ENCODE measurements around the gene LVRN. TPM values are rescaled to one million over a fixed set of nuclear protein-coding genes. Genes with fewer than 3 reads are reported as not detected.

Gene LVRN
- total and polyA plus RNA-seq, 2 of the 4 experiments (the other 2 are of a cell fraction): 0.10 to 0.18 TPM

GRCh38 chr5:115936031-115936430, 26.2 kb upstream of the LVRN start:
- DNase-seq (no peak), ATAC-seq (ENCODE audit: low read depth) (no peak)
- H3K9me3 ChIP-seq (ENCODE audit: control insufficient read depth, insufficient read depth, low read length): no peaks in the 10 kb centered on the region
- no peak overlapping the region for H3K56ac ChIP-seq (ENCODE audit: extremely low read depth, insufficient read depth, low read length)
- H3K9me1 ChIP-seq (ENCODE audit: insufficient read depth, low read length): no peaks in the 10 kb centered on the region
- no peak overlapping the region for H3K4me2 ChIP-seq (ENCODE audit: low read depth, low read length)
- H2BK5ac ChIP-seq (ENCODE audit: low read depth, low read length, poor library complexity, severe bottlenecking): no peak overlapping the region
- H2AK9ac ChIP-seq (replicated peaks; ENCODE audit: low read depth, low read length, poor library complexity): no peak overlapping the region
- H3K14ac ChIP-seq (replicated peaks; ENCODE audit: low read depth, low read length): no peak overlapping the region
- no peak overlapping the region for H2AFZ ChIP-seq (replicated peaks; ENCODE audit: low read length, poor library complexity)
- H2BK15ac ChIP-seq (ENCODE audit: low read depth, low read length): no peak overlapping the region
- no peak overlapping the region for H4K8ac ChIP-seq (ENCODE audit: low read depth in 2 of 2, low read length in 2 of 2)
- no TSS peak for BruUV-seq (replicated peaks)
- no peak overlapping the region for H2BK20ac ChIP-seq (ENCODE audit: low read depth, low read length)
- H2BK120ac ChIP-seq (ENCODE audit: low read depth, low read length): no peak overlapping the region
- H3K36me3 ChIP-seq (ENCODE audit: control insufficient read depth, insufficient read depth, low read length): no peaks in the 10 kb centered on the region
- no peak overlapping the region for H3K23ac ChIP-seq (ENCODE audit: low read depth, low read length)
- H3K27ac ChIP-seq (ENCODE audit: insufficient read depth, low read length): no peak overlapping the region
- CTCF ChIA-PET: no interaction called here
- no peaks in the 10 kb centered on the region for H4K20me1 ChIP-seq (ENCODE audit: insufficient read depth, low read length)
- H3K4ac ChIP-seq (ENCODE audit: low read depth, low read length): no peak overlapping the region
- WGBS, 2 experiments (ENCODE audit: extremely low coverage in 2 of 2, insufficient read length in 1 of 2): no CpG with 5 or more reads among the region's 1 CpG
- no peak overlapping the region for H3K9ac ChIP-seq (ENCODE audit: low read depth, low read length)
- H4K91ac ChIP-seq (ENCODE audit: insufficient read depth, low read depth, low read length): no peak overlapping the region
- no peak overlapping the region for H3K18ac ChIP-seq (ENCODE audit: low read depth, low read length)
- H4K5ac ChIP-seq (ENCODE audit: low read depth, low read length): no peak overlapping the region
- POLR2A ChIA-PET (ENCODE audit: unreplicated experiment): no interaction called here
- intact Hi-C loops (cut with micrococcal nuclease): no loop called here
- H3K27me3 ChIP-seq (ENCODE audit: control insufficient read depth, insufficient read depth, low read length): no peaks in the 10 kb centered on the region
- dilution Hi-C loops (cut with HindIII; ENCODE audit: low sequenced_read_pairs, unreplicated experiment): no loop called here
- no peaks in the 10 kb centered on the region for H3K79me1 ChIP-seq (ENCODE audit: low read depth in 1 of 2, low read length in 2 of 2)
- H3K4me1 ChIP-seq (ENCODE audit: control insufficient read depth, insufficient read depth, low read length): no peaks in the 10 kb centered on the region
- H3K4me3 ChIP-seq (ENCODE audit: insufficient read depth, low read depth, low read length): no peak overlapping the region
- TF ChIP-seq MAFK (IDR thresholded peaks at IDR 0.05; ENCODE audit: low read depth, low read length): no peak
- TF ChIP-seq ELK1 (IDR thresholded peaks at IDR 0.05; ENCODE audit: borderline replicate concordance, low read depth, low read length): no peak
- TF ChIP-seq BHLHE40 (IDR thresholded peaks at IDR 0.05; ENCODE audit: low read depth, low read length): no peak
- TF ChIP-seq POLR2A (IDR thresholded peaks at IDR 0.05; ENCODE audit: low read depth, low read length): no peak
- in situ Hi-C loops (cut with MboI; ENCODE audit: low sequenced_read_pairs): no loop called here
- no peak overlapping the region for H2AK5ac ChIP-seq (ENCODE audit: low read depth, low read length)
